CD8-positive, alpha-beta memory T cell (primary cell): ENCODE measurements around the gene TMEM14A. TPM values are rescaled to one million over a fixed set of nuclear protein-coding genes. Genes with fewer than 3 reads are reported as not detected.

ENCODE experiments used
- CTCF ChIA-PET: fragments of 350-600 bp; sonication (Branson Sonifier 250); formaldehyde crosslinking; loops from one replicate; lab custom pipeline; 2021; ENCODE audit warnings: antibody characterized with exemption; lab: Charles Lee
- POLR2A ChIA-PET: fragments of 350-600 bp; sonication (Branson Sonifier 250); formaldehyde crosslinking; loops from one replicate; lab custom pipeline; 2021; ENCODE audit warnings: antibody characterized with exemption; lab: Charles Lee
- DNase-seq, 5 donors: peaks; one replicate each; pipeline versions ENCODE4 v3.0.0 to v3.0.0-alpha.2; 2020 to 2022; ENCODE audit warnings: mixed read lengths in 1 of 5
- H3K27ac ChIP-seq: one replicate; pipeline ENCODE4 v1.7.0; 2013; ENCODE audit warnings: low read depth, mild to moderate bottlenecking, low read length, moderate library complexity
- H3K27me3 ChIP-seq: 2 replicates; pipeline ENCODE4 v1.7.0; 2013; ENCODE audit warnings: low read length, mild to moderate bottlenecking; ENCODE audit not compliant: insufficient read depth, poor library complexity, severe bottlenecking
- H3K36me3 ChIP-seq: 2 replicates; pipeline ENCODE4 v1.7.0; 2013; ENCODE audit warnings: mild to moderate bottlenecking, low read length, moderate library complexity; ENCODE audit not compliant: insufficient read depth
- H3K4me1 ChIP-seq: 2 replicates; pipeline ENCODE4 v1.7.0; 2013; ENCODE audit warnings: mild to moderate bottlenecking, low read length, moderate library complexity; ENCODE audit not compliant: insufficient read depth
- H3K4me3 ChIP-seq: 2 replicates; pipeline ENCODE4 v1.7.0; 2013; ENCODE audit warnings: mild to moderate bottlenecking, low read length
- H3K9me3 ChIP-seq: 2 replicates; pipeline ENCODE4 v1.7.0; 2013; ENCODE audit warnings: mild to moderate bottlenecking, low read length
- H3K27ac Mint-ChIP-seq, 8 donors: one replicate each; pipeline ENCODE4 v1.8.0; 2020 to 2021; ENCODE audit warnings: mixed read lengths in 8 of 8, mild to moderate bottlenecking in 6 of 8, inconsistent platforms in 3 of 8, moderate library complexity in 3 of 8
- H3K27me3 Mint-ChIP-seq, 2 donors: one replicate each; pipeline ENCODE4 v1.8.0; 2020 to 2021; ENCODE audit warnings: mixed read lengths in 2 of 2, mild to moderate bottlenecking in 1 of 2, moderate library complexity in 1 of 2
- H3K36me3 Mint-ChIP-seq, 3 donors: one replicate each; pipeline ENCODE4 v1.8.0; 2020 to 2021; ENCODE audit warnings: mixed read lengths in 3 of 3, inconsistent platforms in 1 of 3, mild to moderate bottlenecking in 1 of 3
- H3K4me1 Mint-ChIP-seq, 3 donors: one replicate each; pipeline ENCODE4 v1.8.0; 2020 to 2021; ENCODE audit warnings: mixed read lengths in 3 of 3, inconsistent platforms in 1 of 3, mild to moderate bottlenecking in 1 of 3
- H3K4me3 Mint-ChIP-seq, 7 donors: one replicate each; pipeline ENCODE4 v1.8.0; 2020 to 2021; ENCODE audit warnings: mixed read lengths in 7 of 7, mild to moderate bottlenecking in 6 of 7, moderate library complexity in 4 of 7, inconsistent platforms in 2 of 7
- H3K9me3 Mint-ChIP-seq, 5 donors: one replicate each; pipeline ENCODE4 v1.8.0; 2020 to 2022; ENCODE audit warnings: mixed read lengths in 5 of 5, mild to moderate bottlenecking in 3 of 5, moderate library complexity in 2 of 5, inconsistent platforms in 1 of 5
- polyA plus RNA-seq: library from polyadenylated mRNA; unstranded; fragments of 300-500 nt; fragmentation: Illumina TruSeq; gene quantifications from one replicate; pipeline ENCODE4 v1.2.3, GENCODE V29; 2021
- total RNA-seq, 2 experiments: library from RNA; stranded (reverse); gene quantifications; one replicate each; pipeline ENCODE4 v1.2.3, GENCODE V29; 2021

TMEM14A gene
- total and polyA plus RNA-seq, 3 experiments from 2014 or later, result 20.1 to 27.3 (median 23.7) TPM

- peaks cover 0 to 2% of the 10 kb centered on the region in 2 donors for H3K27me3 Mint-ChIP-seq
- H3K9me3 Mint-ChIP-seq, result no peaks in the 10 kb centered on the region
- no peak overlapping the region for H3K4me3 ChIP-seq
- CTCF ChIA-PET, result interaction anchor here (1.2 kb wide), 1 partner anchor 797 kb away, joined by 3 read pairs; no protein-coding TSS in a partner anchor
- H3K27ac Mint-ChIP-seq, result no peak overlapping the region
- no peak overlapping the region for H3K4me3 Mint-ChIP-seq
- DNase-seq, result no peak
- H3K4me1 Mint-ChIP-seq, result peaks cover 0 to 6% (median 0%) of the 10 kb centered on the region in 3 donors
- no peak overlapping the region for H3K27ac ChIP-seq
- H3K36me3 Mint-ChIP-seq, result peaks cover 4 to 31% (median 15%) of the 10 kb centered on the region in 3 donors
- POLR2A ChIA-PET, result no interaction called here
- no peaks in the 10 kb centered on the region for H3K4me1 ChIP-seq
- H3K9me3 ChIP-seq, result no peaks in the 10 kb centered on the region
- no peaks in the 10 kb centered on the region for H3K36me3 ChIP-seq
- no peaks in the 10 kb centered on the region for H3K27me3 ChIP-seq
Observed at GRCh38 chr6:52686878-52687699, 16.2 kb downstream of the TMEM14A start.

GRCh38 chr6:52689857-52690256, 18.9 kb downstream of the TMEM14A start:
- peaks cover 0 to 3% (median 0%) of the 10 kb centered on the region in 3 donors for H3K4me1 Mint-ChIP-seq
- H3K27ac ChIP-seq, result no peak overlapping the region
- DNase-seq, result no peak
- H3K4me1 ChIP-seq, result no peaks in the 10 kb centered on the region
- H3K27me3 ChIP-seq, result no peaks in the 10 kb centered on the region
- ChIA-PET CTCF (no interaction called here), POLR2A (no interaction called here)
- H3K27me3 Mint-ChIP-seq, result peaks cover 0 to 2% of the 10 kb centered on the region in 2 donors
- H3K27ac Mint-ChIP-seq, result no peak overlapping the region
- no peaks in the 10 kb centered on the region for H3K9me3 ChIP-seq
- H3K36me3 ChIP-seq, result no peaks in the 10 kb centered on the region
- no peak overlapping the region for H3K4me3 ChIP-seq
- H3K4me3 Mint-ChIP-seq, result no peak overlapping the region
- H3K36me3 Mint-ChIP-seq, result peaks cover 4 to 12% (median 7%) of the 10 kb centered on the region in 3 donors
- no peaks in the 10 kb centered on the region for H3K9me3 Mint-ChIP-seq

GRCh38 chr6:52691718-52692117, 20.8 kb downstream of the TMEM14A start:
- no peaks in the 10 kb centered on the region for H3K4me1 Mint-ChIP-seq
- peaks cover 2 to 4% of the 10 kb centered on the region in 2 donors for H3K27me3 Mint-ChIP-seq
- Histone ChIP-seq H3K9me3 (no peaks in the 10 kb centered on the region), H3K27me3 (no peaks in the 10 kb centered on the region), H3K36me3 (no peaks in the 10 kb centered on the region), H3K4me3 (no peak overlapping the region), H3K27ac (no peak overlapping the region), H3K4me1 (no peaks in the 10 kb centered on the region)
- no peak overlapping the region for H3K27ac Mint-ChIP-seq
- no peak for DNase-seq
- CTCF ChIA-PET, result no interaction called here
- POLR2A ChIA-PET, result no interaction called here
- H3K9me3 Mint-ChIP-seq, result no peaks in the 10 kb centered on the region
- H3K4me3 Mint-ChIP-seq, result no peak overlapping the region
- peaks cover 3 to 4% (median 3%) of the 10 kb centered on the region in 3 donors for H3K36me3 Mint-ChIP-seq

GRCh38 chr6:52693773-52694172, 22.9 kb downstream of the TMEM14A start:
- Histone ChIP-seq H3K27ac (no peak overlapping the region), H3K4me3 (no peak overlapping the region), H3K9me3 (no peaks in the 10 kb centered on the region), H3K36me3 (no peaks in the 10 kb centered on the region), H3K4me1 (no peaks in the 10 kb centered on the region), H3K27me3 (no peaks in the 10 kb centered on the region)
- ChIA-PET POLR2A (no interaction called here), CTCF (no interaction called here)
- H3K36me3 Mint-ChIP-seq, result no peaks in the 10 kb centered on the region
- DNase-seq, result no peak
- H3K27me3 Mint-ChIP-seq, result peaks cover 2 to 4% of the 10 kb centered on the region in 2 donors
- H3K27ac Mint-ChIP-seq, result no peak overlapping the region
- H3K4me3 Mint-ChIP-seq, result no peak overlapping the region
- no peaks in the 10 kb centered on the region for H3K4me1 Mint-ChIP-seq
- H3K9me3 Mint-ChIP-seq, result no peaks in the 10 kb centered on the region

GRCh38 chr6:52694404-52694803, 23.5 kb downstream of the TMEM14A start:
- Mint-ChIP-seq H3K36me3 (no peaks in the 10 kb centered on the region), H3K4me3 (no peak overlapping the region), H3K27me3 (peaks cover 2 to 4% of the 10 kb centered on the region in 2 donors), H3K27ac (no peak overlapping the region), H3K4me1 (no peaks in the 10 kb centered on the region), H3K9me3 (no peaks in the 10 kb centered on the region)
- CTCF ChIA-PET, result no interaction called here
- no peak for DNase-seq
- POLR2A ChIA-PET, result no interaction called here
- Histone ChIP-seq H3K4me1 (no peaks in the 10 kb centered on the region), H3K36me3 (no peaks in the 10 kb centered on the region), H3K9me3 (no peaks in the 10 kb centered on the region), H3K27ac (no peak overlapping the region), H3K4me3 (no peak overlapping the region), H3K27me3 (no peaks in the 10 kb centered on the region)

GRCh38 chr6:52696418-52696817, 25.5 kb downstream of the TMEM14A start:
- POLR2A ChIA-PET, result no interaction called here
- Histone ChIP-seq H3K4me3 (no peak overlapping the region), H3K27ac (no peak overlapping the region), H3K4me1 (no peaks in the 10 kb centered on the region), H3K9me3 (no peaks in the 10 kb centered on the region), H3K27me3 (no peaks in the 10 kb centered on the region), H3K36me3 (no peaks in the 10 kb centered on the region)
- no peak overlapping the region for H3K4me3 Mint-ChIP-seq
- CTCF ChIA-PET, result no interaction called here
- no peak for DNase-seq
- H3K27me3 Mint-ChIP-seq, result peaks cover 5 to 14% of the 10 kb centered on the region in 2 donors
- H3K9me3 Mint-ChIP-seq, result no peaks in the 10 kb centered on the region
- peak overlapping the region in 1 of 8 donors; percentile 39 for H3K27ac Mint-ChIP-seq
- no peaks in the 10 kb centered on the region for H3K36me3 Mint-ChIP-seq
- H3K4me1 Mint-ChIP-seq, result no peaks in the 10 kb centered on the region

- H3K36me3 Mint-ChIP-seq, result no peaks in the 10 kb centered on the region
- H3K9me3 Mint-ChIP-seq, result no peaks in the 10 kb centered on the region
- Histone ChIP-seq H3K4me1 (no peaks in the 10 kb centered on the region), H3K27me3 (no peaks in the 10 kb centered on the region), H3K9me3 (no peaks in the 10 kb centered on the region), H3K27ac (no peak overlapping the region), H3K4me3 (no peak overlapping the region), H3K36me3 (no peaks in the 10 kb centered on the region)
- H3K27ac Mint-ChIP-seq, result no peak overlapping the region
- DNase-seq, result no peak
- no peak overlapping the region for H3K4me3 Mint-ChIP-seq
- H3K27me3 Mint-ChIP-seq, result peaks cover 7 to 20% of the 10 kb centered on the region in 2 donors
- no peaks in the 10 kb centered on the region for H3K4me1 Mint-ChIP-seq
- POLR2A ChIA-PET, result no interaction called here
- CTCF ChIA-PET, result no interaction called here
Observed at GRCh38 chr6:52697903-52698302, 27.0 kb downstream of the TMEM14A start.

GRCh38 chr6:52704060-52704459, 33.1 kb downstream of the TMEM14A start:
- Mint-ChIP-seq H3K36me3 (peaks cover 0 to 6% (median 0%) of the 10 kb centered on the region in 3 donors), H3K9me3 (peaks cover 0 to 15% (median 2%) of the 10 kb centered on the region in 5 donors), H3K4me3 (no peak overlapping the region), H3K27me3 (peaks cover 11 to 35% of the 10 kb centered on the region in 2 donors), H3K27ac (no peak overlapping the region), H3K4me1 (no peaks in the 10 kb centered on the region)
- no peak overlapping the region for H3K27ac ChIP-seq
- H3K4me3 ChIP-seq, result no peak overlapping the region
- no peaks in the 10 kb centered on the region for H3K4me1 ChIP-seq
- no peaks in the 10 kb centered on the region for H3K36me3 ChIP-seq
- POLR2A ChIA-PET, result no interaction called here
- H3K27me3 ChIP-seq, result no peaks in the 10 kb centered on the region
- H3K9me3 ChIP-seq, result no peaks in the 10 kb centered on the region
- CTCF ChIA-PET, result no interaction called here
- DNase-seq, result no peak
